VCaP (cell line): ENCODE results near the gene USF1.

ENCODE experiments used
- H3K27ac ChIP-seq: fragments of 450-650 bp; 2 replicates; pipeline ENCODE4 v1.5.1; 2017
- CTCF ChIP-seq: fragments of 450-650 bp; conservative IDR thresholded peaks from 2 replicates; pipeline ENCODE4 v1.5.1; 2017; ENCODE audit warnings: mild to moderate bottlenecking, moderate library complexity

Gene USF1

GRCh38 chr1:161013488-161014230 lies 32.1 kb downstream of the USF1 start:
- H3K27ac ChIP-seq: no peak overlapping the region
- no peak for TF ChIP-seq CTCF

GRCh38 chr1:161013131-161013487 lies 32.7 kb downstream of the USF1 start:
- no peak for TF ChIP-seq CTCF
- no peak overlapping the region for H3K27ac ChIP-seq

- TF ChIP-seq CTCF: no peak
- H3K27ac ChIP-seq: no peak overlapping the region
Observed at GRCh38 chr1:161012420-161012819, 33.4 kb downstream of the USF1 start.

- TF ChIP-seq CTCF: no peak
- H3K27ac ChIP-seq: no peak overlapping the region
Observed at GRCh38 chr1:161009602-161010211, 36.1 kb downstream of the USF1 start.

- H3K27ac ChIP-seq: no peak overlapping the region
- TF ChIP-seq CTCF: no peak
Observed at GRCh38 chr1:161008869-161009510, 36.8 kb downstream of the USF1 start.

GRCh38 chr1:161007369-161007768 lies 38.4 kb downstream of the USF1 start:
- TF ChIP-seq CTCF: no peak
- H3K27ac ChIP-seq: no peak overlapping the region

- no peak for TF ChIP-seq CTCF
- H3K27ac ChIP-seq: no peak overlapping the region
Observed at GRCh38 chr1:161006563-161006962, 39.2 kb downstream of the USF1 start.
